Measurements from ENCODE around the gene TNPO2. TPM values are rescaled to one million over a fixed set of nuclear protein-coding genes. Genes with fewer than 3 reads are reported as not detected.
A peak's percentile ranks its signal among the peaks of the same experiment; 100 is the strongest.

TNPO2 gene
- total and polyA plus RNA-seq, 2 donors (not counting 1 experiment from before 2014, with no cell fraction given), result 36.0 to 52.5 TPM

DNA sequence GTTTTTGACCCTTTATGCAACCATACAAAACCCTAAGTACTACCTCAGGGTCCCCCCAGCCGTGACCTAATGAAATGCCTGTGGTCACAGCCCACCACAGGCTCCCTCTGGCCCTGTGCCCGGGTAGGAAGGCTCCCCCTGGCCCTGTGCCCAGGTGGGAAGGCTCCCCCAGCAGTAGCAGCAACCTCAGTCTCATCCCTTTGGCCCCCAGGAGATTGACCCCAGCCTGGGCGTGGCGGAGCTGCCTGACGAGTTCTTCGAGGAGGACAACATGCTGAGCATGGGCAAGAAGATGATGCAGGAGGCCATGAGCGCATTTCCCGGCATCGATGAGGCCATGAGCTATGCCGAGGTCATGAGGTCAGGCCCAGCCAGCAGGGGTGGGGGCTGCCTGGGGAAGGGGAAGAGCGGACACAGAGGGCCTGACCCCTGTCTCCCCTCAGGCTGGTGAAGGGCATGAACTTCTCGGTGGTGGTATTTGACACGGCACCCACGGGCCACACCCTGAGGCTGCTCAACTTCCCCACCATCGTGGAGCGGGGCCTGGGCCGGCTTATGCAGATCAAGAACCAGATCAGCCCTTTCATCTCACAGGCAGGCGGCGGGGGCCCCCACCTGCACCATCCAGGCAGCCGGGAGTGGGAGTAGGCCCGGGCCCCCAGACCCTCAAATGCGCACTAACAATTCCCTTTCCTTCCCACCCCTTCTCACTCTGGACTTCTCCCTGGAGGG, 21.6 kb upstream of the TNPO2 start:
- Histone ChIP-seq H2AFZ (ENCODE audit: low read length) (no peak overlapping the region), H3K4me3 (replicated peaks in 1 of 4; ENCODE audit: control extremely low read depth in 1 of 4, insufficient read depth in 1 of 4, low read depth in 3 of 4, low read length in 4 of 4) (no peak overlapping the region), H4K20me1 (ENCODE audit: control insufficient read depth, extremely low read depth, insufficient read depth, low read length) (no peaks in the 10 kb centered on the region), H3K27me3 (ENCODE audit: control insufficient read depth, insufficient read depth, low read length) (no peaks in the 10 kb centered on the region), H3K79me2 (ENCODE audit: control insufficient read depth, insufficient read depth, low read length) (no peaks in the 10 kb centered on the region), H3K4me2 (ENCODE audit: extremely low read depth, insufficient read depth, low read length) (no peak overlapping the region), H3K36me3 (ENCODE audit: control insufficient read depth, insufficient read depth, low read length) (peaks cover 17% of the 10 kb centered on the region), H3K9ac (ENCODE audit: insufficient read depth, low read length) (no peak overlapping the region), H3K27ac (ENCODE audit: insufficient read depth, low read length) (no peak overlapping the region), H3K4me1 (ENCODE audit: control insufficient read depth, extremely low read depth, insufficient read depth, low read length) (peaks cover 6% of the 10 kb centered on the region), H3K9me3 (ENCODE audit: control insufficient read depth, insufficient read depth, low read depth, low read length) (no peaks in the 10 kb centered on the region)
- DNase-seq (ENCODE audit: low read depth in 2 of 2), result peak in 1 of 2 donors; percentile 32
- TF ChIP-seq EZH2 (IDR thresholded peaks at IDR 0.05; ENCODE audit: low read length, missing control alignments), result no peak
- TF ChIP-seq, protein P1, sequence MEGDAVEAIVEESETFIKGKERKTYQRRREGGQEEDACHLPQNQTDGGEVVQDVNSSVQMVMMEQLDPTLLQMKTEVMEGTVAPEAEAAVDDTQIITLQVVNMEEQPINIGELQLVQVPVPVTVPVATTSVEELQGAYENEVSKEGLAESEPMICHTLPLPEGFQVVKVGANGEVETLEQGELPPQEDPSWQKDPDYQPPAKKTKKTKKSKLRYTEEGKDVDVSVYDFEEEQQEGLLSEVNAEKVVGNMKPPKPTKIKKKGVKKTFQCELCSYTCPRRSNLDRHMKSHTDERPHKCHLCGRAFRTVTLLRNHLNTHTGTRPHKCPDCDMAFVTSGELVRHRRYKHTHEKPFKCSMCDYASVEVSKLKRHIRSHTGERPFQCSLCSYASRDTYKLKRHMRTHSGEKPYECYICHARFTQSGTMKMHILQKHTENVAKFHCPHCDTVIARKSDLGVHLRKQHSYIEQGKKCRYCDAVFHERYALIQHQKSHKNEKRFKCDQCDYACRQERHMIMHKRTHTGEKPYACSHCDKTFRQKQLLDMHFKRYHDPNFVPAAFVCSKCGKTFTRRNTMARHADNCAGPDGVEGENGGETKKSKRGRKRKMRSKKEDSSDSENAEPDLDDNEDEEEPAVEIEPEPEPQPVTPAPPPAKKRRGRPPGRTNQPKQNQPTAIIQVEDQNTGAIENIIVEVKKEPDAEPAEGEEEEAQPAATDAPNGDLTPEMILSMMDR (conservative IDR thresholded peaks at IDR 0.05 in 1 of 2, IDR thresholded peaks at IDR 0.05 in 1 of 2; ENCODE audit: low read depth in 1 of 2, low read length in 2 of 2), result no peak

DNA sequence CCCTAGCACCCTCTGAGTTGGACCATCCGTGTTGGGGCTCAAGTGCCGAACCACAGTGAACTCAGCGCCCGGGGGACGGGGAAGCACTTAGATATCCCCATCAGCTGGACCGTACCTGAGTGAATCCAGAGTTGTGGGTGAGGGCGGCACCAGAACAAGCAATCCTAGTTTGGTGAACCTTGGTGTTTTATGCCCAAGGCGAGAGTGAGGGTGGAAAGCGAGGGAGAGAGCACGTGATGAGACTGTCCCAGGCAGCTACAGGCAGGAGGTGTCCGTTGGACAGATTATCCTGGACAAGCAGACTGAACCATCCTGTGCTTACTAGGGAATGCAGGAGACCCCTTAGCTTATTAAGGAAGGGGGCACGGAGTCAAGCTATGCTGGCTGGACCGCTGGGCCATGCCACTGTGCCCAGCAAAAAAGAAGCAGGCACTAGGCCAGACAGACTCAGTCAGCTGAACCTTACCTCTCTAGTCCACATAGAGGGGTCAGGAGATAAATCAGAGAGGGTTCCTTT, 14.2 kb upstream of the TNPO2 start:
- Histone ChIP-seq H3K36me3 (ENCODE audit: control insufficient read depth, insufficient read depth, low read length) (no peaks in the 10 kb centered on the region), H3K27me3 (ENCODE audit: control insufficient read depth, insufficient read depth, low read length) (no peaks in the 10 kb centered on the region), H3K27ac (ENCODE audit: insufficient read depth, low read length) (peak overlapping the region; percentile 93), H3K4me1 (ENCODE audit: control insufficient read depth, extremely low read depth, insufficient read depth, low read length) (peaks cover 8% of the 10 kb centered on the region), H4K20me1 (ENCODE audit: control insufficient read depth, extremely low read depth, insufficient read depth, low read length) (no peaks in the 10 kb centered on the region), H3K4me2 (ENCODE audit: extremely low read depth, insufficient read depth, low read length) (peak overlapping the region; percentile 87), H3K4me3 (replicated peaks in 1 of 4; ENCODE audit: control extremely low read depth in 1 of 4, insufficient read depth in 1 of 4, low read depth in 3 of 4, low read length in 4 of 4) (peak overlapping the region; percentile 72 to 87 (median 84)), H2AFZ (ENCODE audit: low read length) (no peak overlapping the region), H3K79me2 (ENCODE audit: control insufficient read depth, insufficient read depth, low read length) (peaks cover 31% of the 10 kb centered on the region), H3K9ac (ENCODE audit: insufficient read depth, low read length) (peak overlapping the region; percentile 75), H3K9me3 (ENCODE audit: control insufficient read depth, insufficient read depth, low read depth, low read length) (no peaks in the 10 kb centered on the region)
- TF ChIP-seq, protein P1 (conservative IDR thresholded peaks at IDR 0.05 in 1 of 2, IDR thresholded peaks at IDR 0.05 in 1 of 2; ENCODE audit: low read depth in 1 of 2, low read length in 2 of 2), result no peak
- TF ChIP-seq EZH2 (IDR thresholded peaks at IDR 0.05; ENCODE audit: low read length, missing control alignments), result no peak
- DNase-seq (ENCODE audit: low read depth in 2 of 2), result no peak

DNA sequence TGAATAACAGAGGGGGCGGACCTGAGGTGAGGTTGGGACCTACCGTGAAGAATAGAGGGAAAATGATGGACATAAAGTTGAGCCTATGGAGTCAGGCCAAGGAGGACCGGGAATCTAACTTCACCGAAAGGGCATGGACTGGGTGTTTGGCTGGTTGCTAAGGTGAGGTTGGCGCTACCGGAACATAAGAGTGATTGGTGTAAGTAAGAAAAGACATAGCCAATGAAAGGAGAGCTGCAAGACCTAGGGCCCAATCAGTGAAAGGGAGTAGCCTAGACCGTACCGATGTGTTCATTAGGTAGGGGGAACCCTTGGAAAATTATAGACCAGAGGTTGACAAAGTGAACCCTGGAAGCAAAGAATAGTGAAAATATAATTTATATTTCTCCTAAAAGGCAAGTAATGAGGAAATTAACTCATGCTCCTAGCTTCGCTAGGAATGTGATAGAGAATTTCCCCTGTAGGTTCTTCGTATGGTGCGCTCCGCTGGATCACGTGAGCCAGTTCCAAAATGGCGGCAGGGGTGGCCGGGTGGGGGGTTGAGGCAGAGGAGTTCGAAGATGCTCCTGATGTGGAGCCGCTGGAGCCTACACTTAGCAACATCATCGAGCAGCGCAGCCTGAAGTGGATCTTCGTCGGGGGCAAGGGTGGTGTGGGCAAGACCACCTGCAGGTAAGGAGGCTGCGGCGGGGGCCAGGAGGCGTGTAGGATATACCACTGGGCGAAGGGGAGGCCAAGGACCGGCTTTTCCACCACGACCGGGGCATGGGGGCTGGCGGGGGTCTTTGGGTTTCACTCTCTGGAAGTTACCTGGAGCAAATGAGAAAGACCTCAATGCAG, 13.5 kb upstream of the TNPO2 start, which contains the start of gene GET3:
TSS of gene GET3 (plus strand) at position 503 of the 840 bp plus-strand sequence. CDS start at position 512, 9 bp downstream.
- DNase-seq (ENCODE audit: low read depth in 2 of 2), result peak; percentile 100
- H4K20me1 ChIP-seq (ENCODE audit: control insufficient read depth, extremely low read depth, insufficient read depth, low read length), result no peaks in the 10 kb centered on the region
- H3K9me3 ChIP-seq (ENCODE audit: control insufficient read depth, insufficient read depth, low read depth, low read length), result no peaks in the 10 kb centered on the region
- H3K79me2 ChIP-seq (ENCODE audit: control insufficient read depth, insufficient read depth, low read length), result peaks cover 37% of the 10 kb centered on the region
- TF ChIP-seq, protein P1 (conservative IDR thresholded peaks at IDR 0.05 in 1 of 2, IDR thresholded peaks at IDR 0.05 in 1 of 2; ENCODE audit: low read depth in 1 of 2, low read length in 2 of 2), result no peak
- TF ChIP-seq EZH2 (IDR thresholded peaks at IDR 0.05; ENCODE audit: low read length, missing control alignments), result no peak
- peak within 1 kb of the TSS; percentile 93 for H3K27ac ChIP-seq (ENCODE audit: insufficient read depth, low read length)
- peak within 1 kb of the TSS; percentile 75 for H3K9ac ChIP-seq (ENCODE audit: insufficient read depth, low read length)
- peak within 1 kb of the TSS; percentile 87 for H3K4me2 ChIP-seq (ENCODE audit: extremely low read depth, insufficient read depth, low read length)
- no peaks in the 10 kb centered on the region for H3K27me3 ChIP-seq (ENCODE audit: control insufficient read depth, insufficient read depth, low read length)
- H3K4me3 ChIP-seq (replicated peaks in 1 of 4; ENCODE audit: control extremely low read depth in 1 of 4, insufficient read depth in 1 of 4, low read depth in 3 of 4, low read length in 4 of 4), result peak within 1 kb of the TSS; percentile 72 to 87 (median 84)
- H2AFZ ChIP-seq (ENCODE audit: low read length), result peak within 1 kb of the TSS; percentile 81
- H3K36me3 ChIP-seq (ENCODE audit: control insufficient read depth, insufficient read depth, low read length), result no peaks in the 10 kb centered on the region
- peaks cover 13% of the 10 kb centered on the region for H3K4me1 ChIP-seq (ENCODE audit: control insufficient read depth, extremely low read depth, insufficient read depth, low read length)
